ENCODE measurements around the gene ATPAF1. TPM values are rescaled to one million over a fixed set of nuclear protein-coding genes. Genes with fewer than 3 reads are reported as not detected.

ATPAF1 gene
- total RNA-seq, 2 donors from 2014 or later = 56.1 to 84.2 TPM

GRCh38 chr1:46603481-46603857, 64.7 kb downstream of the ATPAF1 start:
- no peaks in the 10 kb centered on the region for H3K9me3 ChIP-seq (ENCODE audit: control insufficient read depth, low read length)
- no peaks in the 10 kb centered on the region for H3K9me3 Mint-ChIP-seq
- H3K27ac ChIP-seq (ENCODE audit: low read depth, low read length) = no peak overlapping the region

GRCh38 chr1:46601257-46602007, 66.7 kb downstream of the ATPAF1 start:
- TF ChIP-seq CTCF (conservative IDR thresholded peaks at IDR 0.05) = no peak
- Histone ChIP-seq H3K4me3 (ENCODE audit: low read length) (no peak overlapping the region), H3K4me1 (ENCODE audit: control insufficient read depth, insufficient read depth, low read length) (no peaks in the 10 kb centered on the region), H3K36me3 (ENCODE audit: control insufficient read depth, insufficient read depth, low read length) (no peaks in the 10 kb centered on the region), H3K9ac (ENCODE audit: extremely low read depth, low read length, poor library complexity, severe bottlenecking) (no peak overlapping the region), H3K27ac (ENCODE audit: low read depth, low read length) (no peak overlapping the region), H3K27me3 (ENCODE audit: control insufficient read depth, insufficient read depth, low read length, poor library complexity, severe bottlenecking) (no peaks in the 10 kb centered on the region), H3K9me3 (ENCODE audit: control insufficient read depth, low read length) (no peaks in the 10 kb centered on the region)
- Mint-ChIP-seq H3K27me3 (ENCODE audit: insufficient read depth) (no peaks in the 10 kb centered on the region), H3K4me1 (peaks cover 10% of the 10 kb centered on the region), H3K9me3 (no peaks in the 10 kb centered on the region), H3K4me3 (no peak overlapping the region), H3K27ac (no peak overlapping the region), H3K36me3 (ENCODE audit: low read depth) (no peaks in the 10 kb centered on the region)
- 71 to 95% methylated on average over 1 to 3 of the region's 3 CpGs for WGBS, 2 experiments (ENCODE audit: insufficient coverage in 1 of 2, insufficient read length in 1 of 2)
- DNase-seq = no peak

More at GRCh38 chr1:46603481-46603857, 64.7 kb downstream of the ATPAF1 start:
- Mint-ChIP-seq H3K4me1 (peaks cover 10% of the 10 kb centered on the region), H3K27ac (peak overlapping the region; percentile 88), H3K4me3 (peak overlapping the region; percentile 82), H3K36me3 (ENCODE audit: low read depth) (no peaks in the 10 kb centered on the region), H3K27me3 (ENCODE audit: insufficient read depth) (no peaks in the 10 kb centered on the region)
- DNase-seq = no peak
- 0 to 8% methylated on average over 2 of the region's 2 CpGs for WGBS, 2 experiments (ENCODE audit: insufficient coverage in 1 of 2, insufficient read length in 1 of 2)
- Histone ChIP-seq H3K4me1 (ENCODE audit: control insufficient read depth, insufficient read depth, low read length) (no peaks in the 10 kb centered on the region), H3K27me3 (ENCODE audit: control insufficient read depth, insufficient read depth, low read length, poor library complexity, severe bottlenecking) (no peaks in the 10 kb centered on the region), H3K36me3 (ENCODE audit: control insufficient read depth, insufficient read depth, low read length) (no peaks in the 10 kb centered on the region), H3K4me3 (ENCODE audit: low read length) (peak overlapping the region; percentile 83), H3K9ac (ENCODE audit: extremely low read depth, low read length, poor library complexity, severe bottlenecking) (peak overlapping the region; percentile 15)
- no peak for TF ChIP-seq CTCF (conservative IDR thresholded peaks at IDR 0.05)

- no peak overlapping the region for H3K4me3 Mint-ChIP-seq
- no peaks in the 10 kb centered on the region for H3K27me3 Mint-ChIP-seq (ENCODE audit: insufficient read depth)
Observed at GRCh38 chr1:46599059-46599970, 68.8 kb downstream of the ATPAF1 start.

More at GRCh38 chr1:46599059-46599970, 68.8 kb downstream of the ATPAF1 start:
- Histone ChIP-seq H3K4me1 (ENCODE audit: control insufficient read depth, insufficient read depth, low read length) (no peaks in the 10 kb centered on the region), H3K9me3 (ENCODE audit: control insufficient read depth, low read length) (no peaks in the 10 kb centered on the region), H3K36me3 (ENCODE audit: control insufficient read depth, insufficient read depth, low read length) (no peaks in the 10 kb centered on the region), H3K27me3 (ENCODE audit: control insufficient read depth, insufficient read depth, low read length, poor library complexity, severe bottlenecking) (no peaks in the 10 kb centered on the region), H3K9ac (ENCODE audit: extremely low read depth, low read length, poor library complexity, severe bottlenecking) (no peak overlapping the region), H3K4me3 (ENCODE audit: low read length) (no peak overlapping the region), H3K27ac (ENCODE audit: low read depth, low read length) (no peak overlapping the region)
- no peaks in the 10 kb centered on the region for H3K9me3 Mint-ChIP-seq
- H3K27ac Mint-ChIP-seq = no peak overlapping the region
- peaks cover 9% of the 10 kb centered on the region for H3K4me1 Mint-ChIP-seq
- DNase-seq = no peak
- TF ChIP-seq CTCF (conservative IDR thresholded peaks at IDR 0.05) = no peak
- 90 to 94% methylated on average over 9 of the region's 9 CpGs for whole genome bisulfite sequencing, 2 experiments (ENCODE audit: insufficient coverage in 1 of 2, insufficient read length in 1 of 2)
- no peaks in the 10 kb centered on the region for H3K36me3 Mint-ChIP-seq (ENCODE audit: low read depth)
